ENCODE data around the gene LRRC51.

The LRRC51 gene

DNA sequence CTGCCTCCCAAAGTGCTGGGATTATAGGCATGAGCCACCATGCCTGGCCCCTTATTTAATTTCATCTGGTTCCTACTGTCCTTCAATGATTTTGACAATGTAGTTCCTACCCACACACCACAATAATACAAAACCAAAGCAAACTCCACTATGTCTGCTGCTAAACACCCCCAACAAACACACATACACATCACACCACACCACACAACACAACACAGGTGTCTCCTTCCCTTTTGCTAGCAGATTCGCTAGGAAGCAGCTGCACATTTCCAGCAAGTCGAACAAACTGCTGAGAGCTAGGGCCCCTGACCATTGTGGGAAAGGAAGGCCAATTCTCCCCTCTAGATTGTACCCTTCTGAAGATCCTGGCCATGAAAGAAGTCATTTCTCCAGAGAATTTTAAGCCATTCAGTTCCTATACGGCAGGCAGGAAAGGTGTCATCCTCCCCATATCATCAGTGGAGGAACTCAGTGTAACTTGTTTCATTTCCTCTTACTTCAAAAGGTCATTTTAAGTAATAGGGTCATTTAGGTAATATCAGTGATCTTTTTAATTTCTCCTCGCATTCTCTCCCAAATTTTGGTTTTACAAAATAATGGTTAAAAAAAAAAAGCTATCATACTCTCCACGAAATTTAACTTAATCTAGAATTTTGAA is 18.8 kb upstream of the LRRC51 start:
- TF ChIP-seq, protein P1, sequence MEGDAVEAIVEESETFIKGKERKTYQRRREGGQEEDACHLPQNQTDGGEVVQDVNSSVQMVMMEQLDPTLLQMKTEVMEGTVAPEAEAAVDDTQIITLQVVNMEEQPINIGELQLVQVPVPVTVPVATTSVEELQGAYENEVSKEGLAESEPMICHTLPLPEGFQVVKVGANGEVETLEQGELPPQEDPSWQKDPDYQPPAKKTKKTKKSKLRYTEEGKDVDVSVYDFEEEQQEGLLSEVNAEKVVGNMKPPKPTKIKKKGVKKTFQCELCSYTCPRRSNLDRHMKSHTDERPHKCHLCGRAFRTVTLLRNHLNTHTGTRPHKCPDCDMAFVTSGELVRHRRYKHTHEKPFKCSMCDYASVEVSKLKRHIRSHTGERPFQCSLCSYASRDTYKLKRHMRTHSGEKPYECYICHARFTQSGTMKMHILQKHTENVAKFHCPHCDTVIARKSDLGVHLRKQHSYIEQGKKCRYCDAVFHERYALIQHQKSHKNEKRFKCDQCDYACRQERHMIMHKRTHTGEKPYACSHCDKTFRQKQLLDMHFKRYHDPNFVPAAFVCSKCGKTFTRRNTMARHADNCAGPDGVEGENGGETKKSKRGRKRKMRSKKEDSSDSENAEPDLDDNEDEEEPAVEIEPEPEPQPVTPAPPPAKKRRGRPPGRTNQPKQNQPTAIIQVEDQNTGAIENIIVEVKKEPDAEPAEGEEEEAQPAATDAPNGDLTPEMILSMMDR (conservative IDR thresholded peaks at IDR 0.05; ENCODE audit: low read depth, low read length): no peak
- DNase-seq (ENCODE audit: low read depth): no peak
- H3K4me3 ChIP-seq (ENCODE audit: low read length): no peak overlapping the region

- TF ChIP-seq, protein P1 (conservative IDR thresholded peaks at IDR 0.05; ENCODE audit: low read depth, low read length): no peak
- DNase-seq (ENCODE audit: low read depth): no peak
- H3K4me3 ChIP-seq (ENCODE audit: low read length): no peak overlapping the region
These were observed 13.8 kb upstream of the LRRC51 start for GRCh38 chr11:72066855-72067254.

- no peak overlapping the region for H3K4me3 ChIP-seq (ENCODE audit: low read length)
- TF ChIP-seq, protein P1 (conservative IDR thresholded peaks at IDR 0.05; ENCODE audit: low read depth, low read length): no peak
- DNase-seq (ENCODE audit: low read depth): no peak
These were observed 13.4 kb upstream of the LRRC51 start for GRCh38 chr11:72067266-72067665.

DNA sequence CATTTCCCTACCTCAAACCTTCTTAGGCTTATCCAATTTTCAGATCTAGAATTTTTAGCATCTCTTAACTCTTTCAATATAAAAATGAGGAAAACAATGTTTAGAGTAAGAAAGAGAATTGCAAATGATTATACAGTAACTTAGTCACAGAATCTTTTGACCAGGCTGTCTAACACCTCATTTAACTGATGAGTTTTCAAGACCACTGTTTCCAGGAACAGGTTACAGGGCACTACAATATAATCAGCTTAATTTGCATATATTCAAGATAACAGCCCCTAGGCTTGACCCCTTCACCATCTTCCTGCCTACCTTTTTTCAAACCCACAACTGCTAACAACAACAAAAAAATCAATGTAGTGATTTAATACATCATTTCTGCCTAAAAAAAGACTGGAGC is 13.0 kb upstream of the LRRC51 start:
- H3K4me3 ChIP-seq (ENCODE audit: low read length): no peak overlapping the region
- DNase-seq (ENCODE audit: low read depth): no peak
- TF ChIP-seq, protein P1 (conservative IDR thresholded peaks at IDR 0.05; ENCODE audit: low read depth, low read length): no peak

GRCh38 chr11:72069200-72069599 is 11.4 kb upstream of the LRRC51 start:
- no peak for DNase-seq (ENCODE audit: low read depth)
- TF ChIP-seq, protein P1 (conservative IDR thresholded peaks at IDR 0.05; ENCODE audit: low read depth, low read length): no peak
- H3K4me3 ChIP-seq (ENCODE audit: low read length): no peak overlapping the region

DNA sequence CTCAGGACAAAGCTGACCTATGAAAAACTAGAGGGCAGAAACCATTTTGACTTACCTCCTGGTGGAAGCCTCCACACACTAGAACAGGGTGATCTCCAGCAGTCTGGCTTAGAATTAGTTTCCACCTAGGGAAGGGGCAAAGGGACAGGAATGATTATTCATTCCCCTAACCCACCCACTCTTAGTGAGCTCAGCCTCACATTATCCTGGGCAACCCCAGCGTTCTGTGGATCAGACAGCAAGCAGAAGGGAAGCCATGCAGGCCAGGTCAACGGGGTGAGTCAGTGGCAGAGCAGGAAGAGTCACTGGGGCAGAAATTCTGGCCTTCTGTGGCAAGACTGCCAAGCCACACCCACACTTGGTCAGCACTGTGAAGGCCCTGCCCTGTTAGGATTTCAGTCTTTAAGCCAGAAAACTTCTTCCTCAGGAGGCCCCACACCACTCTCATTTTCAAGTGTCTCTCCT is 10.8 kb upstream of the LRRC51 start:
- peak; percentile 37 for DNase-seq (ENCODE audit: low read depth)
- TF ChIP-seq, protein P1 (conservative IDR thresholded peaks at IDR 0.05; ENCODE audit: low read depth, low read length): no peak
- H3K4me3 ChIP-seq (ENCODE audit: low read length): no peak overlapping the region

- DNase-seq (ENCODE audit: low read depth): no peak
- no peak overlapping the region for H3K4me3 ChIP-seq (ENCODE audit: low read length)
These were observed 10.2 kb upstream of the LRRC51 start for GRCh38 chr11:72070491-72070890.

More at GRCh38 chr11:72070491-72070890, 10.2 kb upstream of the LRRC51 start:
- TF ChIP-seq, protein P1 (conservative IDR thresholded peaks at IDR 0.05; ENCODE audit: low read depth, low read length): no peak

All from retinal pigment epithelial cell (primary cell).